ENCODE results near the gene DBR1.

The DBR1 gene

GRCh38 chr3:138220788-138221187 is 46.1 kb upstream of the DBR1 start (continued):
- no peak for TF ChIP-seq ZSCAN18 (tag by site-specific recombination; IDR thresholded peaks at IDR 0.05)
- TF ChIP-seq ZNF596 (tag by site-specific recombination; IDR thresholded peaks at IDR 0.05), result no peak
- TF ChIP-seq ZNF214 (tag by site-specific recombination; IDR thresholded peaks at IDR 0.05; ENCODE audit: borderline replicate concordance), result no peak
- TF ChIP-seq ZNF501 (tag by site-specific recombination; IDR thresholded peaks at IDR 0.05), result no peak
- TF ChIP-seq ZNF561 (tag by site-specific recombination; IDR thresholded peaks at IDR 0.05; ENCODE audit: borderline replicate concordance), result no peak
- no peak for TF ChIP-seq ZXDB (tag by site-specific recombination; IDR thresholded peaks at IDR 0.05)

- TF ChIP-seq PBX3 (CRISPR knock-in tag; IDR thresholded peaks at IDR 0.05), result no peak
- no peak for TF ChIP-seq INSM2 (tag by site-specific recombination; IDR thresholded peaks at IDR 0.05)
- TF ChIP-seq ZNF660 (tag by site-specific recombination; IDR thresholded peaks at IDR 0.05), result no peak
- TF ChIP-seq ZNF48 (tag by site-specific recombination; IDR thresholded peaks at IDR 0.05), result no peak
- no peak for TF ChIP-seq ZNF394 (tag by site-specific recombination; IDR thresholded peaks at IDR 0.05; ENCODE audit: borderline replicate concordance)
- TF ChIP-seq SCRT1 (tag by site-specific recombination; IDR thresholded peaks at IDR 0.05; ENCODE audit: borderline replicate concordance), result no peak
- no peak for TF ChIP-seq ZNF280C (tag by site-specific recombination; IDR thresholded peaks at IDR 0.05)
- no peak for TF ChIP-seq ZNF148 (tag by site-specific recombination; IDR thresholded peaks at IDR 0.05; ENCODE audit: borderline replicate concordance)
- TF ChIP-seq ZNF391 (tag by site-specific recombination; IDR thresholded peaks at IDR 0.05; ENCODE audit: borderline replicate concordance, low read depth), result no peak
- TF ChIP-seq MYNN (tag by site-specific recombination; IDR thresholded peaks at IDR 0.05; ENCODE audit: borderline replicate concordance), result no peak
- TF ChIP-seq ZNF585B (tag by site-specific recombination; IDR thresholded peaks at IDR 0.05), result no peak
- TF ChIP-seq HOXD13 (CRISPR knock-in tag; IDR thresholded peaks at IDR 0.05; ENCODE audit: borderline replicate concordance), result no peak
- Histone ChIP-seq H3K36me3 (ENCODE audit: control insufficient read depth in 2 of 2, insufficient read depth in 1 of 2, low read length in 2 of 2) (peaks cover 19 to 26% of the 10 kb centered on the region in 2 experiments; a peak in 2 of 3 replicates), H3K27ac (ENCODE audit: extremely low read depth, low read depth, low read length) (no peak overlapping the region), H3K4me1 (ENCODE audit: control insufficient read depth, insufficient read depth, low read length) (no peaks in the 10 kb centered on the region), H3K4me3 (ENCODE audit: low read depth, low read length) (no peak overlapping the region), H3K9me3 (ENCODE audit: control insufficient read depth, insufficient read depth, low read depth, low read length) (no peaks in the 10 kb centered on the region)
- CTCF ChIA-PET, result interaction anchor here (0.5 to 1.1 kb wide), 2 partner anchors 39 to 40 kb away, joined by 3 read pairs; no protein-coding TSS in a partner anchor
- POLR2A ChIA-PET, result no interaction called here
These were observed 45.5 kb upstream of the DBR1 start for GRCh38 chr3:138220242-138220641.

Data from HEK293 (cell line).